ENCODE results near the gene HBS1L. TPM values are rescaled to one million over a fixed set of nuclear protein-coding genes. Genes with fewer than 3 reads are reported as not detected.

Gene HBS1L
- polyA plus RNA-seq, 1 donor (not counting 4 experiments of a cell fraction or from before 2014, with no cell fraction given) = 61.6 TPM

GRCh38 chr6:135096403-135097130, 41.9 kb upstream of the HBS1L start:
- Histone ChIP-seq H3K4me1 (ENCODE audit: control insufficient read depth, extremely low read depth, insufficient read depth, low read length) (peaks cover 4% of the 10 kb centered on the region), H3K79me2 (ENCODE audit: control insufficient read depth, insufficient read depth, low read length) (no peaks in the 10 kb centered on the region), H3K4me3 (ENCODE audit: control insufficient read depth in 2 of 3, extremely low read depth in 1 of 3, insufficient read depth in 2 of 3, low read depth in 1 of 3, low read length in 3 of 3) (no peak overlapping the region), H3K27ac (ENCODE audit: control insufficient read depth, insufficient read depth, low read length) (no peak overlapping the region), H3K36me3 (ENCODE audit: control insufficient read depth in 2 of 2, extremely low read depth in 1 of 2, insufficient read depth in 2 of 2, low read length in 2 of 2) (no peaks in the 10 kb centered on the region), H3K9me1 (ENCODE audit: control insufficient read depth, extremely low read depth, insufficient read depth, low read length) (no peaks in the 10 kb centered on the region), H2AFZ (ENCODE audit: control insufficient read depth, low read length) (no peak overlapping the region), H3K9ac (ENCODE audit: control insufficient read depth, extremely low read depth, insufficient read depth, low read length) (no peak overlapping the region), H3K27me3 (ENCODE audit: control insufficient read depth, extremely low read depth, insufficient read depth, low read length) (no peaks in the 10 kb centered on the region), H3K9me3 (ENCODE audit: control insufficient read depth, low read depth, low read length) (no peaks in the 10 kb centered on the region), H3K4me2 (ENCODE audit: control insufficient read depth, extremely low read depth, insufficient read depth, low read depth, low read length) (no peak overlapping the region), H4K20me1 (ENCODE audit: control insufficient read depth, extremely low read depth, insufficient read depth, low read length) (no peaks in the 10 kb centered on the region)
- dilution Hi-C loops (cut with MboI; ENCODE audit: extremely low pct_ligation_motif_present, low sequenced_read_pairs) = no loop called here
- DNase-seq (ENCODE audit: low read depth, low spot score) (no peak), FAIRE-seq (no peak)
- no peak for TF ChIP-seq CTCF (optimal IDR thresholded peaks at IDR 0.05 in 1 of 3, IDR thresholded peaks at IDR 0.05 in 1 of 3, conservative IDR thresholded peaks at IDR 0.05 in 1 of 3; ENCODE audit: extremely low read depth in 1 of 3, insufficient read depth in 2 of 3, low read length in 3 of 3)
- no peak for TF ChIP-seq EZH2 (IDR thresholded peaks at IDR 0.05; ENCODE audit: low read length)

- H2AFZ ChIP-seq (ENCODE audit: control insufficient read depth, low read length) = no peak overlapping the region
- no peaks in the 10 kb centered on the region for H3K79me2 ChIP-seq (ENCODE audit: control insufficient read depth, insufficient read depth, low read length)
- DNase-seq (ENCODE audit: low read depth, low spot score) (no peak), FAIRE-seq (no peak)
- H3K36me3 ChIP-seq (ENCODE audit: control insufficient read depth in 2 of 2, extremely low read depth in 1 of 2, insufficient read depth in 2 of 2, low read length in 2 of 2) = no peaks in the 10 kb centered on the region
- dilution Hi-C loops (cut with MboI; ENCODE audit: extremely low pct_ligation_motif_present, low sequenced_read_pairs) = no loop called here
- no peaks in the 10 kb centered on the region for H4K20me1 ChIP-seq (ENCODE audit: control insufficient read depth, extremely low read depth, insufficient read depth, low read length)
- H3K4me1 ChIP-seq (ENCODE audit: control insufficient read depth, extremely low read depth, insufficient read depth, low read length) = peaks cover 4% of the 10 kb centered on the region
- no peaks in the 10 kb centered on the region for H3K9me1 ChIP-seq (ENCODE audit: control insufficient read depth, extremely low read depth, insufficient read depth, low read length)
- no peak for TF ChIP-seq EZH2 (IDR thresholded peaks at IDR 0.05; ENCODE audit: low read length)
- no peak overlapping the region for H3K4me3 ChIP-seq (ENCODE audit: control insufficient read depth in 2 of 3, extremely low read depth in 1 of 3, insufficient read depth in 2 of 3, low read depth in 1 of 3, low read length in 3 of 3)
- H3K9ac ChIP-seq (ENCODE audit: control insufficient read depth, extremely low read depth, insufficient read depth, low read length) = no peak overlapping the region
- H3K27me3 ChIP-seq (ENCODE audit: control insufficient read depth, extremely low read depth, insufficient read depth, low read length) = no peaks in the 10 kb centered on the region
- no peak overlapping the region for H3K4me2 ChIP-seq (ENCODE audit: control insufficient read depth, extremely low read depth, insufficient read depth, low read depth, low read length)
- no peaks in the 10 kb centered on the region for H3K9me3 ChIP-seq (ENCODE audit: control insufficient read depth, low read depth, low read length)
- H3K27ac ChIP-seq (ENCODE audit: control insufficient read depth, insufficient read depth, low read length) = no peak overlapping the region
Measured at GRCh38 chr6:135095716-135096115, 41.1 kb upstream of the HBS1L start.

- H4K20me1 ChIP-seq (ENCODE audit: control insufficient read depth, extremely low read depth, insufficient read depth, low read length) = no peaks in the 10 kb centered on the region
- no peaks in the 10 kb centered on the region for H3K79me2 ChIP-seq (ENCODE audit: control insufficient read depth, insufficient read depth, low read length)
- H3K9me3 ChIP-seq (ENCODE audit: control insufficient read depth, low read depth, low read length) = no peaks in the 10 kb centered on the region
- peaks cover 4% of the 10 kb centered on the region for H3K4me1 ChIP-seq (ENCODE audit: control insufficient read depth, extremely low read depth, insufficient read depth, low read length)
- DNase-seq (ENCODE audit: low read depth, low spot score) (no peak), FAIRE-seq (no peak)
- H3K4me2 ChIP-seq (ENCODE audit: control insufficient read depth, extremely low read depth, insufficient read depth, low read depth, low read length) = no peak overlapping the region
- no peak overlapping the region for H3K27ac ChIP-seq (ENCODE audit: control insufficient read depth, insufficient read depth, low read length)
- no peaks in the 10 kb centered on the region for H3K9me1 ChIP-seq (ENCODE audit: control insufficient read depth, extremely low read depth, insufficient read depth, low read length)
- dilution Hi-C loops (cut with MboI; ENCODE audit: extremely low pct_ligation_motif_present, low sequenced_read_pairs) = no loop called here
- H3K27me3 ChIP-seq (ENCODE audit: control insufficient read depth, extremely low read depth, insufficient read depth, low read length) = no peaks in the 10 kb centered on the region
- no peak overlapping the region for H3K9ac ChIP-seq (ENCODE audit: control insufficient read depth, extremely low read depth, insufficient read depth, low read length)
- H3K4me3 ChIP-seq (ENCODE audit: control insufficient read depth in 2 of 3, extremely low read depth in 1 of 3, insufficient read depth in 2 of 3, low read depth in 1 of 3, low read length in 3 of 3) = no peak overlapping the region
- H2AFZ ChIP-seq (ENCODE audit: control insufficient read depth, low read length) = no peak overlapping the region
- H3K36me3 ChIP-seq (ENCODE audit: control insufficient read depth in 2 of 2, extremely low read depth in 1 of 2, insufficient read depth in 2 of 2, low read length in 2 of 2) = no peaks in the 10 kb centered on the region
- no peak for TF ChIP-seq EZH2 (IDR thresholded peaks at IDR 0.05; ENCODE audit: low read length)
- TF ChIP-seq CTCF (optimal IDR thresholded peaks at IDR 0.05 in 1 of 3, IDR thresholded peaks at IDR 0.05 in 1 of 3, conservative IDR thresholded peaks at IDR 0.05 in 1 of 3; ENCODE audit: extremely low read depth in 1 of 3, insufficient read depth in 2 of 3, low read length in 3 of 3) = no peak
Measured at GRCh38 chr6:135094403-135094821, 39.8 kb upstream of the HBS1L start.

All from keratinocyte (primary cell).